ENCODE measurements around the gene MOCS3. TPM values are rescaled to one million over a fixed set of nuclear protein-coding genes. Genes with fewer than 3 reads are reported as not detected.

Gene MOCS3
- total RNA-seq, 1 donor from 2014 or later = 2.8 TPM

DNA sequence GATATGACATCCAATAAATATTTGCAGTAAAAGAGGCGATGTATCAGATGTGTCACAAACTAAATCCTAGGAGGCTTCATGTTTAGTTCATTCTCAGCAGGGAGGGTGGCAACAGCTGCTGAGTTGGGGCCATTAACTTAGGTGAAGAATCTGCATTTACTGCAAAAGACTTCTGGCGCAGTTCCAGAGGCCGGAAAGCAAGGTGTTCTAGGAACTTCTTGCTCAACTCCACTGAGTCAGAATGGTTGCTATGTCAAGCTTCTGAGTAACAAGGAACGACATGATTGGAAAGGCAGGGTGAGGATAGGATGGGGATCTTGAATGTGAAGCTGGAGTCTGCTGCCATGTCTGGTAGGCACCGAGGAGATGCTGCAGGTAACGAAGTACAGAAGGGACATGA, 39.1 kb upstream of the MOCS3 start:
- intact Hi-C loops (cut with micrococcal nuclease) = loop anchor here (10.0 kb wide), 1 partner anchor 125 kb away; the partner anchor contains the start of gene BCAS4
- DNase-seq = no peak

DNA sequence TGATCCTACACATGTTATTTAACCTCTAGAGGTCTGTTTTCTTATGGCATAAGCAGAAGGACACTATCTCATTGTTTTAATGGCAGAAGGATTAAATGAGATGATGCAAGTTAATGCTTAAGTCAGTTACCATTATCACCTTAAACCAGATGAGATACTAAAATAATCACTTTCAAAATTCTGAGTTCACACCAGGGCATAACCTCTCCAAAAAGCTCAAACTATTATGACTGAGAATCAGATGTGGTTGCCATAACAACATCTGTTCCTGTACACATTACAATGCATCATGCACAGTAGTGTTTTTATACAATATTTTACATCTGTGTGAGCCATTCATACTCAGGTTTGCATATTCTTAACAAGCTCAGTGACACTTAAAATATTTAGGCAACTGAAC, 37.6 kb upstream of the MOCS3 start:
- Histone ChIP-seq H3K27me3 (ENCODE audit: low read depth) (no peaks in the 10 kb centered on the region), H3K4me3 (no peak overlapping the region), H3K9me3 (replicated peaks) (no peaks in the 10 kb centered on the region), H3K27ac (replicated peaks) (no peak overlapping the region), H3K36me3 (peaks cover 4% of the 10 kb centered on the region), H3K4me1 (peaks cover 100% of the 10 kb centered on the region)
- intact Hi-C loops (cut with micrococcal nuclease) = no loop called here
- TF ChIP-seq, protein P1, sequence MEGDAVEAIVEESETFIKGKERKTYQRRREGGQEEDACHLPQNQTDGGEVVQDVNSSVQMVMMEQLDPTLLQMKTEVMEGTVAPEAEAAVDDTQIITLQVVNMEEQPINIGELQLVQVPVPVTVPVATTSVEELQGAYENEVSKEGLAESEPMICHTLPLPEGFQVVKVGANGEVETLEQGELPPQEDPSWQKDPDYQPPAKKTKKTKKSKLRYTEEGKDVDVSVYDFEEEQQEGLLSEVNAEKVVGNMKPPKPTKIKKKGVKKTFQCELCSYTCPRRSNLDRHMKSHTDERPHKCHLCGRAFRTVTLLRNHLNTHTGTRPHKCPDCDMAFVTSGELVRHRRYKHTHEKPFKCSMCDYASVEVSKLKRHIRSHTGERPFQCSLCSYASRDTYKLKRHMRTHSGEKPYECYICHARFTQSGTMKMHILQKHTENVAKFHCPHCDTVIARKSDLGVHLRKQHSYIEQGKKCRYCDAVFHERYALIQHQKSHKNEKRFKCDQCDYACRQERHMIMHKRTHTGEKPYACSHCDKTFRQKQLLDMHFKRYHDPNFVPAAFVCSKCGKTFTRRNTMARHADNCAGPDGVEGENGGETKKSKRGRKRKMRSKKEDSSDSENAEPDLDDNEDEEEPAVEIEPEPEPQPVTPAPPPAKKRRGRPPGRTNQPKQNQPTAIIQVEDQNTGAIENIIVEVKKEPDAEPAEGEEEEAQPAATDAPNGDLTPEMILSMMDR (IDR thresholded peaks at IDR 0.05; ENCODE audit: borderline replicate concordance) = no peak
- no peak for DNase-seq

More for the DNA sequence above, 39.1 kb upstream of the MOCS3 start:
- H3K9me3 ChIP-seq (replicated peaks) = no peaks in the 10 kb centered on the region
- H3K27me3 ChIP-seq (ENCODE audit: low read depth) = no peaks in the 10 kb centered on the region
- peaks cover 100% of the 10 kb centered on the region for H3K4me1 ChIP-seq
- no peak overlapping the region for H3K27ac ChIP-seq (replicated peaks)
- peaks cover 4% of the 10 kb centered on the region for H3K36me3 ChIP-seq
- no peak overlapping the region for H3K4me3 ChIP-seq
- TF ChIP-seq, protein P1 (IDR thresholded peaks at IDR 0.05; ENCODE audit: borderline replicate concordance) = no peak

DNA sequence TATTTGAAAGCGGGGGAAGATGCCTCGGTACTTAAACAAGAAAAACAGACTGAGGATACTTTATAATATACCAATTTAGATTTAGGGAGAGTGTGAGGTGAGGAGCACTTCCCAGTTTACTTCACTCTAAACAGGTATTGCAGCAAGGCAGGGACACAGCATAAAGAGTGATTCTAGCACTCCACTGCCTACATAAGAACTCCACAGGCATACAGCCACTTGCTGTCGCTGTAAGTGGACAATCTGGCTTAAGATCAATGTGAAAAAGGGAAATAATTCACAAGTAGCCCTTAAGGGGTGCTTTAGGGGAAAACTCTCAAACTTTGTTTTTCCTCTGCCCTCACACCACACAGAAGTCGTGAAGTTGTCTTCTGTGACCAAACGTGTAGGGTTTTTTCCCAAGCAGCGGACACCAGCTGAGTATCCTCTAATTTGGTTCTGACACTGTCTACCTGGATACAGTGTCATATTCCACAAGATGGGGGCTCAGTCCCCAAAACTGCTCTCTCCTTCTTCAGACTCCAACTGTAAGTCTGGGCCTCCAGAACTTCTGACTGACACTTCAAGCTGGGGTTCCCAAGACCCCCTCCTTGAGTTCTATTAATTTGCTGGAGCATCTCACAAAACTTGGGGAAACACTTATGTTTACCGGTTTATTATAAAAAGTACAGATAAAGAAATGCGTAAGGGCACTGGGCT, 36.7 kb upstream of the MOCS3 start:
- TF ChIP-seq, protein P1 (IDR thresholded peaks at IDR 0.05; ENCODE audit: borderline replicate concordance) = no peak
- H3K9me3 ChIP-seq (replicated peaks) = no peaks in the 10 kb centered on the region
- no peak overlapping the region for H3K4me3 ChIP-seq
- H3K27ac ChIP-seq (replicated peaks) = no peak overlapping the region
- intact Hi-C loops (cut with micrococcal nuclease) = no loop called here
- no peaks in the 10 kb centered on the region for H3K27me3 ChIP-seq (ENCODE audit: low read depth)
- peaks cover 100% of the 10 kb centered on the region for H3K4me1 ChIP-seq
- DNase-seq = no peak
- peaks cover 4% of the 10 kb centered on the region for H3K36me3 ChIP-seq

DNA sequence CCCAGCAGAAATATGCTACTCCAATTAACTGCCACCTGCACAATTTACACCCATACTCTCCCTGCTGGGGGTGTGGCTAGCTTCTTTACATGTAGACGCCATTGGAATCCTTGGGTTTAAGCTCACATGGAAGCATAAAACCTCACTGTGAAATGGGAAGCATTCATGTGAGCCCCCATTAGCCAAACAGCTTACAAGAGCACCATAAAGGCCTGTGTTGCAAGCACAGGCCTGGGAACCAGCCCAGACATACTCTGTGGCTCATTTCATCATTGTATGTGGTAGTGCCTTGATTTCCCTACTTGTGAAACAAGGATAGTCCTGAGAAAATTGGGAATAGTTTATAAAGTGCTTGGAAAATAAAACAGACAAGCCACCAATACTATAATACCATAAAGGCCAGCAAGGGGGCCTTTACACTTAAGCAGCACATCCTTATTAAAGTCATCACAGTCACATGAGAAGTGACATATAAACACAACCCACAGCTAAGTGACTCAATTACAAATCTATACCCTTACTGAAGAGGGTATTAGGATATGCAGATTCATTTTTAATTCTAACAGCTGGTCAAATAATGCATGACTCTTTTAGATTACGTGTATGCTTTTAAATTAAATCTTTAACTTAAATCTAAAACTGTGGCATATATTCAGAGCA, 34.2 kb upstream of the MOCS3 start:
- no peak overlapping the region for H3K27ac ChIP-seq (replicated peaks)
- H3K4me1 ChIP-seq = peaks cover 100% of the 10 kb centered on the region
- intact Hi-C loops (cut with micrococcal nuclease) = no loop called here
- H3K9me3 ChIP-seq (replicated peaks) = no peaks in the 10 kb centered on the region
- no peak for DNase-seq
- H3K27me3 ChIP-seq (ENCODE audit: low read depth) = no peaks in the 10 kb centered on the region
- H3K4me3 ChIP-seq = no peak overlapping the region
- TF ChIP-seq, protein P1 (IDR thresholded peaks at IDR 0.05; ENCODE audit: borderline replicate concordance) = no peak
- H3K36me3 ChIP-seq = peaks cover 9% of the 10 kb centered on the region

DNA sequence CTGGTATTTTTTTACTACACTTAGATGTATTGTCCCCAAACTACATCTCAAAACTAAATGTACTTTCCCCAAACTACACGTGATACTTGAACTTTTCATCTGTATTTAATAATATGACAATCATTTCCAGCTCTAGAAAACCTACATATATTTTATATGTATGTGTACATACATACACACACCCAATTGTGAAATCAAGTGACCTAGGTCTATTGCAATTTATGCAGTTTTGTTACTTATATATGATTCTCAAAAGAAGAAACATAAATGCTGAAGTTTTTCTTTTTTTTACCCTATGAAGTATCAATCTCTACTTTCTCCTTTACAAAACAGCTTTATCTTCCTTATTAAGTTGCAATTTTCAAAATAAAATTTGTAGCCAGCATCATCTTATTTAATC, 32.1 kb upstream of the MOCS3 start:
- Histone ChIP-seq H3K4me1 (peaks cover 95% of the 10 kb centered on the region), H3K36me3 (peaks cover 9% of the 10 kb centered on the region), H3K27me3 (ENCODE audit: low read depth) (no peaks in the 10 kb centered on the region), H3K9me3 (replicated peaks) (no peaks in the 10 kb centered on the region), H3K4me3 (no peak overlapping the region), H3K27ac (replicated peaks) (no peak overlapping the region)
- TF ChIP-seq, protein P1 (IDR thresholded peaks at IDR 0.05; ENCODE audit: borderline replicate concordance) = no peak
- intact Hi-C loops (cut with micrococcal nuclease) = no loop called here
- DNase-seq = no peak

Data from left ventricle myocardium inferior (tissue), 1 donor.